SH-SY5Y (cell line): ENCODE measurements around the gene EFHD2.

Experiments used
- GATA2 ChIP-seq: IDR thresholded peaks from 2 replicates; pipeline ENCODE4 v1.6.1; 2011; ENCODE audit warnings: mild to moderate bottlenecking, low read depth, low read length
- GATA3 ChIP-seq: IDR thresholded peaks from 2 replicates; pipeline ENCODE4 v1.6.1; 2011; ENCODE audit warnings: low read depth, mild to moderate bottlenecking, low read length, moderate library complexity

DNA sequence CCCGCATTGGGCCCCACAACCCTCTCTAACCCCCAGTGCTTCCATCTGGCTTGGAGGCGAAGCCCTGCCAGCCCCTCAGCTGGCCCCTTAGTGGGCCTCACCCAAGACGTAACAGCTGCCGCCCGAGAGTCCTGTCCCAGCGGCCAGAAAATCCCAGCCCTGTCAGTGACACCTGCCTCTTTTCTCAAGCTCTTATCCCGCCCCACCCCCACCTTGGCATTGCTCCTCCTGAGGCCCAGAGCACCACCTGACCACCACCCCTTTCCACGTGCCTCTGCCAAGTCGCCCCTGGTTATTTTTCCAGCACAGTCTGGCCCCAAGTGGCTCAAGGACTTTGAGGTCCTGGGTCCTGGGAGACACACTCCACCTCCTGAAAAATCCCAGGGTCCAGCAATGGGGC lies 22.6 kb downstream of the EFHD2 start:
- no peak for TF ChIP-seq GATA2
- TF ChIP-seq GATA3, result no peak
